RWPE2 (cell line): ENCODE data around the gene HOXA9.

ENCODE experiments used
- ATAC-seq: fragments of 200-7000 bp; cut with Tn5 transposase; 3 replicates; pipeline ENCODE4 v1.9.1; 2021; ENCODE audit warnings: low read depth
- DNase-seq: peaks from one replicate; pipeline ENCODE4 v3.0.0-alpha.2; 2020; ENCODE audit warnings: low spot score
- H3K27ac ChIP-seq: fragments of 450-650 bp; 2 replicates; pipeline ENCODE4 v1.5.1; 2017; ENCODE audit warnings: mild to moderate bottlenecking; ENCODE audit not compliant: poor library complexity, severe bottlenecking
- H3K27me3 ChIP-seq: fragments of 250-450 bp; sonication (Bioruptor Pico); 2 replicates; pipeline ENCODE4 v1.5.1; 2021; ENCODE audit warnings: mild to moderate bottlenecking, moderate library complexity; ENCODE audit not compliant: insufficient read depth, poor library complexity, severe bottlenecking
- H3K36me3 ChIP-seq: fragments of 250-450 bp; sonication (Bioruptor Pico); 2 replicates; pipeline ENCODE4 v1.5.1; 2020; ENCODE audit warnings: low read depth, mild to moderate bottlenecking, moderate library complexity
- H3K4me1 ChIP-seq: fragments of 250-450 bp; sonication (Bioruptor Pico); 2 replicates; pipeline ENCODE4 v1.5.1; 2021; ENCODE audit warnings: mild to moderate bottlenecking, moderate library complexity; ENCODE audit not compliant: insufficient read depth, poor library complexity, severe bottlenecking
- H3K4me3 ChIP-seq: fragments of 250-450 bp; sonication (Bioruptor Pico); 2 replicates; pipeline ENCODE4 v1.5.1; 2021; ENCODE audit warnings: mild to moderate bottlenecking, moderate library complexity; ENCODE audit not compliant: severe bottlenecking
- H3K9me3 ChIP-seq: fragments of 250-450 bp; sonication (Bioruptor Pico); 2 replicates; pipeline ENCODE4 v1.5.1; 2021; ENCODE audit warnings: mild to moderate bottlenecking, moderate library complexity; ENCODE audit not compliant: severe bottlenecking
- CTCF ChIP-seq: fragments of 450-650 bp; IDR thresholded peaks from one replicate; pipeline ENCODE4 v1.5.1; 2017; ENCODE audit warnings: mild to moderate bottlenecking, moderate library complexity; ENCODE audit not compliant: poor library complexity, severe bottlenecking

The HOXA9 gene

GRCh38 chr7:27165996-27166530, 726 bp upstream of the HOXA9 start:
- H3K27ac ChIP-seq: peak overlapping the region; percentile 93

GRCh38 chr7:27164367-27165088, 809 bp downstream of the HOXA9 start:
- Histone ChIP-seq H3K4me3 (peak overlapping the region; percentile 54), H3K27me3 (no peaks in the 10 kb centered on the region), H3K4me1 (peaks cover 9% of the 10 kb centered on the region), H3K36me3 (peaks cover 18% of the 10 kb centered on the region), H3K27ac (peak overlapping the region; percentile 93), H3K9me3 (no peaks in the 10 kb centered on the region)
- ATAC-seq (no peak), DNase-seq (no peak)
- TF ChIP-seq CTCF: no peak

More at GRCh38 chr7:27165996-27166530, 726 bp upstream of the HOXA9 start:
- peaks cover 5% of the 10 kb centered on the region for H3K4me1 ChIP-seq
- no peaks in the 10 kb centered on the region for H3K27me3 ChIP-seq
- DNase-seq (no peak), ATAC-seq (no peak)
- H3K9me3 ChIP-seq: no peaks in the 10 kb centered on the region
- H3K4me3 ChIP-seq: peak overlapping the region; percentile 54
- peaks cover 25% of the 10 kb centered on the region for H3K36me3 ChIP-seq
- TF ChIP-seq CTCF: no peak

DNA sequence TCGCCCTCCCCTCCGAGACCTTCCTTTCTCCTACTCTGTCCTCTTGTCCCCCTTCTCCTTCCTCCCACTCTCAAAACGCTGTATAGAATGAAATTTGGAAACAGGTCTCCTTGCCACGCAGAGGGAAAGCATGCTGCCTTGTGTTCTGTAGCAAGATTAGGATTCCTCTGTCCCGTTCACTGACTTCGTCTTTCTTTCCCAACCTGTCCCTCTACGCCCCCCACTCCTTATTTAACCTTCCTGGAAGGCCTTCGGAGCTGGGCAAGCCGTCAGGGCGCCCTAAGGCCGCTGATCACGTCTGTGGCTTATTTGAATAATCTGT, 1.3 kb downstream of the HOXA9 start:
- Histone ChIP-seq H3K9me3 (no peaks in the 10 kb centered on the region), H3K27me3 (no peaks in the 10 kb centered on the region), H3K27ac (peak overlapping the region; percentile 93), H3K36me3 (peaks cover 18% of the 10 kb centered on the region), H3K4me3 (peak overlapping the region; percentile 54), H3K4me1 (peaks cover 9% of the 10 kb centered on the region)
- TF ChIP-seq CTCF: no peak
- ATAC-seq (no peak), DNase-seq (no peak)

- no peak for DNase-seq
- peaks cover 18% of the 10 kb centered on the region for H3K36me3 ChIP-seq
- H3K4me1 ChIP-seq: peaks cover 9% of the 10 kb centered on the region
- no peaks in the 10 kb centered on the region for H3K27me3 ChIP-seq
- H3K9me3 ChIP-seq: no peaks in the 10 kb centered on the region
- H3K27ac ChIP-seq: peak overlapping the region; percentile 93
- peak overlapping the region; percentile 54 for H3K4me3 ChIP-seq
- ATAC-seq: no peak
- no peak for TF ChIP-seq CTCF
Measured at GRCh38 chr7:27163288-27164044, 1.9 kb downstream of the HOXA9 start.
